Upper lobe of right lung (tissue), 1 donor: ENCODE data around the gene ENPP5. TPM values are rescaled to one million over a fixed set of nuclear protein-coding genes. Genes with fewer than 3 reads are reported as not detected.

Experiments
- ATAC-seq: fragments of 200-7000 bp; cut with Tn5 transposase; one replicate; pipeline ENCODE4 v1.9.1; 2020; ENCODE audit warnings: mild to moderate bottlenecking, moderate library complexity
- DNase-seq: peaks from one replicate; pipeline ENCODE4 v3.0.0-alpha.2; 2020
- H3K27ac ChIP-seq: fragments of 200-600 bp; one replicate; pipeline ENCODE4 v1.8.0; 2022
- H3K27me3 ChIP-seq: fragments of 200-600 bp; one replicate; pipeline ENCODE4 v1.8.0; 2022; ENCODE audit warnings: mild to moderate bottlenecking
- H3K36me3 ChIP-seq: fragments of 200-600 bp; one replicate; pipeline ENCODE4 v1.8.0; 2022
- H3K4me1 ChIP-seq: fragments of 200-600 bp; one replicate; pipeline ENCODE4 v1.8.0; 2022
- H3K4me3 ChIP-seq: fragments of 200-600 bp; one replicate; pipeline ENCODE4 v1.8.0; 2022; ENCODE audit warnings: mild to moderate bottlenecking
- H3K9me3 ChIP-seq: fragments of 200-600 bp; one replicate; pipeline ENCODE4 v1.8.0; 2022
- CTCF ChIP-seq: fragments of 200-600 bp; IDR thresholded peaks from one replicate; pipeline ENCODE4 v1.8.0; 2022; ENCODE audit warnings: antibody characterized with exemption
- intact Hi-C: fragments of 100-400 bp; cut with DNase I; formaldehyde crosslinking; loops from one replicate; pipeline ENCODE4 v1.11.0; 2022
- total RNA-seq: library from RNA; stranded (reverse); fragmentation: NEBNext Ultra II Directional; extraction: Animal tissue kit (Norgen Biotek cat#: 25700); gene quantifications from one replicate; pipeline ENCODE4 v1.2.1, GENCODE V29; 2021
- donor health status: DM: no; HTN: yes; CAD: no; lungs with severe emphysema.

ENPP5 gene
- total RNA-seq, 1 donor from 2014 or later, result 7.3 TPM

GRCh38 chr6:46118157-46118556 is 52.6 kb downstream of the ENPP5 start:
- Histone ChIP-seq H3K27me3 (no peaks in the 10 kb centered on the region), H3K9me3 (no peaks in the 10 kb centered on the region), H3K4me3 (no peak overlapping the region), H3K36me3 (no peaks in the 10 kb centered on the region), H3K4me1 (no peaks in the 10 kb centered on the region), H3K27ac (no peak overlapping the region)
- ATAC-seq, result no peak
- DNase-seq, result no peak
- intact Hi-C loops, result no loop called here
- TF ChIP-seq CTCF, result no peak

GRCh38 chr6:46116289-46116688 is 54.5 kb downstream of the ENPP5 start:
- intact Hi-C loops, result no loop called here
- ATAC-seq (no peak), DNase-seq (no peak)
- no peaks in the 10 kb centered on the region for H3K4me1 ChIP-seq
- H3K27me3 ChIP-seq, result no peaks in the 10 kb centered on the region
- H3K9me3 ChIP-seq, result no peaks in the 10 kb centered on the region
- H3K4me3 ChIP-seq, result no peak overlapping the region
- no peak for TF ChIP-seq CTCF
- H3K27ac ChIP-seq, result no peak overlapping the region
- no peaks in the 10 kb centered on the region for H3K36me3 ChIP-seq

GRCh38 chr6:46115634-46116033 is 55.1 kb downstream of the ENPP5 start:
- H3K27ac ChIP-seq, result no peak overlapping the region
- H3K27me3 ChIP-seq, result no peaks in the 10 kb centered on the region
- intact Hi-C loops, result no loop called here
- H3K36me3 ChIP-seq, result no peaks in the 10 kb centered on the region
- no peak for DNase-seq
- no peaks in the 10 kb centered on the region for H3K4me1 ChIP-seq
- ATAC-seq, result no peak
- no peak for TF ChIP-seq CTCF
- H3K4me3 ChIP-seq, result no peak overlapping the region
- no peaks in the 10 kb centered on the region for H3K9me3 ChIP-seq

- no peaks in the 10 kb centered on the region for H3K4me1 ChIP-seq
- DNase-seq (no peak), ATAC-seq (peak; percentile 32)
- H3K4me3 ChIP-seq, result no peak overlapping the region
- no peaks in the 10 kb centered on the region for H3K36me3 ChIP-seq
- H3K27me3 ChIP-seq, result no peaks in the 10 kb centered on the region
- no peaks in the 10 kb centered on the region for H3K9me3 ChIP-seq
- H3K27ac ChIP-seq, result no peak overlapping the region
- TF ChIP-seq CTCF, result no peak
- intact Hi-C loops, result no loop called here
These were observed 57.4 kb downstream of the ENPP5 start for GRCh38 chr6:46113370-46113769.

Other genes with a start within 250 kb of the ENPP5 start
- 131 TPM for gene CLIC5, start 155.1 kb downstream of the ENPP5 start, total RNA-seq
- 27.8 TPM for gene ENPP4, start 41.0 kb downstream of the ENPP5 start, total RNA-seq